OCI-LY1 (cell line): ENCODE data around the gene SETD1A.
A peak's percentile ranks its signal among the peaks of the same experiment; 100 is the strongest.

ENCODE experiments used
- H2AFZ ChIP-seq: fragments of 200-600 bp; sonication (generic), shearing (Covaris generic); 2 replicates; pipeline ENCODE4 v1.6.0; 2014; ENCODE audit warnings: antibody characterized with exemption, mild to moderate bottlenecking, low read length
- H3F3A ChIP-seq: fragments of 200-600 bp; sonication (generic), shearing (Covaris generic); 2 replicates; pipeline ENCODE4 v1.6.0; 2014; ENCODE audit warnings: mild to moderate bottlenecking, antibody characterized with exemption, low read length, moderate library complexity; ENCODE audit not compliant: insufficient read depth
- H3K27ac ChIP-seq: fragments of 200-600 bp; sonication (generic); 2 replicates; pipeline ENCODE4 v1.5.1; 2014; ENCODE audit warnings: low read length, mixed run types, mild to moderate bottlenecking, low read depth; ENCODE audit not compliant: poor library complexity, severe bottlenecking
- H3K27me3 ChIP-seq: fragments of 200-600 bp; sonication (generic); 2 replicates; pipeline ENCODE4 v1.6.0; 2014; ENCODE audit warnings: antibody characterized with exemption, mild to moderate bottlenecking, low read length, moderate library complexity; ENCODE audit not compliant: insufficient read depth
- H3K36me3 ChIP-seq: fragments of 200-600 bp; sonication (generic); 2 replicates; pipeline ENCODE4 v1.6.1; 2014; ENCODE audit warnings: mild to moderate bottlenecking, antibody characterized with exemption, low read length, moderate library complexity, mixed read lengths; ENCODE audit not compliant: insufficient read depth
- H3K4me1 ChIP-seq: fragments of 200-600 bp; sonication (generic); 2 replicates; pipeline ENCODE4 v1.5.1; 2014; ENCODE audit warnings: mild to moderate bottlenecking, low read length, moderate library complexity; ENCODE audit not compliant: insufficient read depth, severe bottlenecking
- H3K4me2 ChIP-seq: fragments of 200-600 bp; sonication (generic), shearing (Covaris generic); 2 replicates; pipeline ENCODE4 v1.6.1; 2014; ENCODE audit warnings: low read length
- H3K4me3 ChIP-seq: fragments of 200-600 bp; sonication (generic); 2 replicates; pipeline ENCODE4 v1.5.1; 2014; ENCODE audit warnings: low read length, low read depth, mild to moderate bottlenecking, mixed read lengths; ENCODE audit not compliant: poor library complexity, severe bottlenecking
- H3K79me2 ChIP-seq: fragments of 200-600 bp; shearing (Covaris generic); 2 replicates; pipeline ENCODE4 v1.6.1; 2016; ENCODE audit warnings: mixed run types, low read length, mixed read lengths; ENCODE audit not compliant: insufficient read depth
- H3K9ac ChIP-seq: fragments of 200-600 bp; sonication (generic), shearing (Covaris generic); 2 replicates; pipeline ENCODE4 v1.6.1; 2014; ENCODE audit warnings: mild to moderate bottlenecking, low read length, mixed read lengths
- H3K9me2 ChIP-seq: fragments of 200-600 bp; sonication (generic), shearing (Covaris generic); 2 replicates; pipeline ENCODE4 v1.6.1; 2014; ENCODE audit warnings: low read depth, mild to moderate bottlenecking, low read length, mixed read lengths
- H3K9me3 ChIP-seq: fragments of 200-600 bp; shearing (Covaris generic); 2 replicates; pipeline ENCODE4 v1.6.1; 2014; ENCODE audit warnings: low read length, mixed read lengths
- H4K20me1 ChIP-seq: fragments of 200-600 bp; sonication (generic), shearing (Covaris generic); 2 replicates; pipeline ENCODE4 v1.6.0; 2016; ENCODE audit warnings: mild to moderate bottlenecking, low read length; ENCODE audit not compliant: insufficient read depth
- CTCF ChIP-seq: fragments of 200-600 bp; sonication (generic), shearing (Covaris generic); IDR thresholded peaks from 2 replicates; pipeline ENCODE4 v1.5.1; 2017; ENCODE audit warnings: mild to moderate bottlenecking, antibody characterized with exemption, low read length, moderate library complexity, mixed read lengths
- EZH2 ChIP-seq: fragments of 200-600 bp; sonication (generic), shearing (Covaris generic); IDR thresholded peaks from 2 replicates; pipeline ENCODE4 v1.8.0; 2017; ENCODE audit warnings: borderline replicate concordance, mixed run types, mild to moderate bottlenecking, antibody characterized with exemption, low read length, moderate library complexity, mixed read lengths

Gene SETD1A

DNA sequence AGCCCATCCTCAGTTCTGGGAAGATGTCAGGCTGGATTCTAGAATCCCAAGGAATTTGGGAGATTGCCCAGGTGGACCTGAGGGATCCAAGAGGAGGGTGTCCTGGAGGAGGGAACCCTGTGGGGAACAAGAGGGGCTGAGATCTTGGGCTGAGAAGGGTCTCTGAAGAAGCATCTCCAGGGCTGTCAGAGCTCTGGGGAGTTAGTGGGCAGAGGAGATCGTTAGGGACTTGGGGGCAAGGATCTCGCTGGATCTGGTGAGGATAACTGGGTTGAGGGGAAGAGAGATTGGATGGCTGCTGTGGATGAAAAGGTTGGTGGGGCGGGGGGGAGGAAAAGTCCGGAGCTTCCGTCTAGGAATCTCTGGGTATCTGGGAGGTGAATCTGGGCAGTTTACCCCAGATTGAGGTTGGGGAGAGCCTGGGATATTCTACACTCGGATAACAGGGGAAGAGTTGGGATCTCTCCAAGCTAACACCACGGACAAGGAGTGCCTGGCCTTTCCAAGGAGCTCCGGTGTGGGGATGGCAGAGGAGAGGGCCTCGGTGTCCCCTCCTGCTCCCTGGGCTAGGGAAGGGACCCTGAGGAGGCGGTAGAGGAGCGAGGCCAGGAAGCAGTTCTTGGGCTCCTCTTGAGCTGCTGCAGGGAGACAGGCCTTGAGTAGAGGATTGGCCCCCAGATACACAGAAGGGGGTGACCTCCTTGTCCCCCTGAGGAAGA is 32.5 kb upstream of the SETD1A start:
- peaks cover 27% of the 10 kb centered on the region for H3K4me1 ChIP-seq
- no peak for TF ChIP-seq CTCF
- no peak for TF ChIP-seq EZH2
- no peaks in the 10 kb centered on the region for H3K27me3 ChIP-seq
- no peaks in the 10 kb centered on the region for H3K9me3 ChIP-seq
- H3K9me2 ChIP-seq: no peaks in the 10 kb centered on the region
- no peaks in the 10 kb centered on the region for H3F3A ChIP-seq
- peak overlapping the region; percentile 45 for H3K27ac ChIP-seq
- peak overlapping the region; percentile 73 for H3K4me3 ChIP-seq
- H3K4me2 ChIP-seq: peak overlapping the region; percentile 68
- no peaks in the 10 kb centered on the region for H3K79me2 ChIP-seq
- H2AFZ ChIP-seq: no peak overlapping the region
- peaks cover 6% of the 10 kb centered on the region; the same call in 1 of the 2 replicates for H3K36me3 ChIP-seq
- peak overlapping the region; percentile 71; the same call in 1 of the 2 replicates for H3K9ac ChIP-seq
- H4K20me1 ChIP-seq: no peaks in the 10 kb centered on the region

GRCh38 chr16:30925632-30925987 is 31.9 kb upstream of the SETD1A start:
- H3K9me2 ChIP-seq: no peaks in the 10 kb centered on the region
- H2AFZ ChIP-seq: no peak overlapping the region
- H3K27me3 ChIP-seq: no peaks in the 10 kb centered on the region
- no peak overlapping the region for H3K4me2 ChIP-seq
- no peak overlapping the region for H3K4me3 ChIP-seq
- peaks cover 12% of the 10 kb centered on the region; the same call in 1 of the 2 replicates for H3K36me3 ChIP-seq
- no peaks in the 10 kb centered on the region for H3K9me3 ChIP-seq
- no peaks in the 10 kb centered on the region for H3F3A ChIP-seq
- no peaks in the 10 kb centered on the region for H4K20me1 ChIP-seq
- H3K9ac ChIP-seq: no peak overlapping the region
- no peak for TF ChIP-seq EZH2
- TF ChIP-seq CTCF: no peak
- H3K79me2 ChIP-seq: no peaks in the 10 kb centered on the region
- peaks cover 27% of the 10 kb centered on the region for H3K4me1 ChIP-seq
- peak overlapping the region; percentile 24 for H3K27ac ChIP-seq

DNA sequence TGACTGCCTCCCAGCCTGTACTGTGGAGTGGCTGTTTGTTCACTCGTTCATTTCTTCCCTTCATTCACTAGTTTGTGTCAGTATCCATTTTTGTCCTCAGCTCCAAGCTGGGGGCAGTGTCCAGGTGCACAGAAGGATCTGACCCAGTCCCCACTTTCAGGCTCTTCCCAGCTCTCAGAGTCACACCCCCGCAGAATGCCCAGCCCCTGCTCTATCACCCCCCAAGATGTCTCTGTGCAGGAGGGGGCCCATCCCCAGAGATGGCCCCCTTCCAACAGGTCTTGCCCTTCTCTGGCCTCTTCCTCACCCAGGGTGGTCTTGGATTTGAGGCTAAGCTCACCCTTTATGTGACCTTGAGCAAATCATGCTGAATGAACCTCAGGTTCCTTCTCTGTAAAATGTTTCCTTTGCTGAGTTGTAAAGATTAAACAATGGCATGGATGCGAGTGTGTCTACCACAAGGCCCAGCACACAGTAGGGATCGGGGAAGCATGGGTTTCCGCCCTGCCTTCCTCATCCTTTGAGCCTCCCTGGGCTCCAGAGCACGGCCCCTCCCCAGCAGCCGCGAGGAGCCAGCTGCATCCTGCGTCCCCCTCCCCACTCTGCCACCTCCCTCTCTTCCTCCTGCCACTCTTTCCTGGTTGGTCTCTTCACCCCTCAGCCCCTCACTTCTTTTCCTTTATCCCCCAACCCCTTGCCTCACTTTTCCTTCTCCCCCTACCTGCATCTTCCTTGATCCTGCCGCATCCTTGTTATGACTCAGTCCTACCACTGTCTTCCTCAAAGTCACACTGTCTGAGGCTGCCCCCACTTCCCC is 31.4 kb upstream of the SETD1A start:
- TF ChIP-seq EZH2: no peak
- no peak for TF ChIP-seq CTCF
- H3K79me2 ChIP-seq: no peaks in the 10 kb centered on the region
- no peaks in the 10 kb centered on the region for H3F3A ChIP-seq
- H3K27ac ChIP-seq: peak overlapping the region; percentile 24
- H3K4me2 ChIP-seq: no peak overlapping the region
- no peak overlapping the region for H3K4me3 ChIP-seq
- no peak overlapping the region; the same call in 1 of the 2 replicates for H3K9ac ChIP-seq
- H2AFZ ChIP-seq: no peak overlapping the region
- H3K36me3 ChIP-seq: peaks cover 18% of the 10 kb centered on the region; the same call in 1 of the 2 replicates
- H3K9me3 ChIP-seq: no peaks in the 10 kb centered on the region
- H3K9me2 ChIP-seq: no peaks in the 10 kb centered on the region
- no peaks in the 10 kb centered on the region for H4K20me1 ChIP-seq
- peaks cover 27% of the 10 kb centered on the region for H3K4me1 ChIP-seq
- H3K27me3 ChIP-seq: no peaks in the 10 kb centered on the region
